GM19025 (cell line): ENCODE results near the gene CLPTM1.
"Not testable (repeated sequence)": the region's sequence is repeated elsewhere in the genome, so short reads cannot be mapped to it uniquely, and the experiment has no call there.

Experiments
- ATAC-seq: cut with Tn5 transposase; IDR thresholded peaks from one replicate; pipeline ENCODE4 v1.9.1; 2021; ENCODE audit warnings: mild to moderate bottlenecking, low read depth, moderate library complexity; ENCODE audit not compliant: unreplicated experiment

CLPTM1 gene

GRCh38 chr19:44942067-44942571 is 13.1 kb upstream of the CLPTM1 start, which contains the start of gene APOC4:
APOC4 (plus strand) TSS chr19:44942237; CDS start chr19:44942278, 41 bp downstream.
- no peak for ATAC-seq

- ATAC-seq = no peak
These were observed 11.4 kb upstream of the CLPTM1 start for GRCh38 chr19:44943801-44944249.

DNA sequence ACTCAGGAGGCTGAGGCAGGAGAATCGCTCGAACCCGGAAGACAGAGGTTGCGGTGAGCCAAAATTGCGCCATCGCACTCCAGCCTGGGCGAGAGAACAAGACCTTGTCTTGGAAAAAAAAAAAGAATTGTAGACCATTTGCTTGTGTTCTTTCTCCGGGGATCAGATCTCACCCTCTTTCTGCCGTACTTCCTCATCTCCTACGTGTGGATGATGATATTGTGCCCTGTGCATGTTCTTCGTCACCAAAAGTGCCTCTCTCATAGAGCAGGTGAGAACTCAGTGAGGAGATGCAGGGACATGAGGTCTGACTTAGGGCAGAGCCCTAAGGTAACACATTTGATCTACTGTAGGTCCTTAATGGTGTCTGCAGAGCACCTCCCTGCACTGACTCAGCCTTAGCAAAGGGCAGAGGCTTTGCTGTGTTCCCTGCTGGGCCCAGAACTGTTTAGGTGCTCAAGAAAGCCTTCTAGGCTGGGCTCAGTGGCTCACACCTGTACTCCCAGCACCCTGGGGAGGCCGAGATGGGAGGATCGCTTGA is 8.1 kb upstream of the CLPTM1 start:
- ATAC-seq = no peak

DNA sequence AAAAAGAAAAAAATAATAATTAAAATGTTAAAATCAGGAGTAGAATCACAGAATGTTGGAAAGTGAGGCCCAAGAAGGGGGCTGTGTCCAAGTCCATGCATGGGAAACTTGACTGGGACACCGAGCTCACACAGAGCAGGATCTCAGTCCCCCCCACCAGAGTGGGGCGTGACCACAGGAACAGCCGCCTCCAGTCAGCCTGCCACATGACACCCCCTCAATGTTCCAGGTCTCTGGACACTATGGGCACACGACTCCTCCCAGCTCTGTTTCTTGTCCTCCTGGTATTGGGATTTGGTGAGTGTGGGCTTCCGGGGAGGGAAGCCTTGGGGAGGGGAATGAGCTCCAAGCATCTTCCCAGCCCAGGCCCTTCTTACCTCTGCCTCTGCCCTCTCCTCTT is 6.9 kb upstream of the CLPTM1 start:
- ATAC-seq = no peak

- ATAC-seq = no peak
These were observed 6.3 kb upstream of the CLPTM1 start for GRCh38 chr19:44948763-44949374.

GRCh38 chr19:44949550-44949949 is 5.6 kb upstream of the CLPTM1 start:
- ATAC-seq = no peak

GRCh38 chr19:44951179-44952159 is 3.7 kb upstream of the CLPTM1 start:
- ATAC-seq = no peak

GRCh38 chr19:44954278-44954648 is 917 bp upstream of the CLPTM1 start:
- no peak for ATAC-seq

GRCh38 chr19:44955505-44956439 is 592 bp downstream of the CLPTM1 start:
- ATAC-seq = peak; percentile 11

DNA sequence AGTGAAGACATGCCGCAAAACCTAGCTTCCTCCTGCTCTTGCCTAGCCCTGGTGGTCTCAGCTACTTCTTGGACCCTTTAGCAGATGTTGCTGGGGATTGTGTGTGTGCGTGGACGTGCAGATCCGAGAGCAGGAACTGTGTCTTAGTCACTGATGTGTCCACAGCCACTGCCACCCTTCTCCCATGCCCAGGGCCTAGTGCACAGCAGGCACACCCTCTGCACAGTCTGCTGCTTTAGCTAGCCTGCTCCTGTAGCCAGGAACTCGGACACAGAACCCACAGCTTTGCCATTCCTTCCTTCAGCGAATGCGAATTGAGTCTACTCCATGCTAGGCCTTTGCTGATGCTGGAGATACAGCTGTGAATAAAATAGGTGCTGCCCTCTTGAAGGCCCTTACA is 2.3 kb downstream of the CLPTM1 start:
- no peak for ATAC-seq

GRCh38 chr19:44958090-44958489 is 2.9 kb downstream of the CLPTM1 start:
- ATAC-seq = no peak

- no peak for ATAC-seq
These were observed 4.5 kb downstream of the CLPTM1 start for GRCh38 chr19:44959691-44960090.

DNA sequence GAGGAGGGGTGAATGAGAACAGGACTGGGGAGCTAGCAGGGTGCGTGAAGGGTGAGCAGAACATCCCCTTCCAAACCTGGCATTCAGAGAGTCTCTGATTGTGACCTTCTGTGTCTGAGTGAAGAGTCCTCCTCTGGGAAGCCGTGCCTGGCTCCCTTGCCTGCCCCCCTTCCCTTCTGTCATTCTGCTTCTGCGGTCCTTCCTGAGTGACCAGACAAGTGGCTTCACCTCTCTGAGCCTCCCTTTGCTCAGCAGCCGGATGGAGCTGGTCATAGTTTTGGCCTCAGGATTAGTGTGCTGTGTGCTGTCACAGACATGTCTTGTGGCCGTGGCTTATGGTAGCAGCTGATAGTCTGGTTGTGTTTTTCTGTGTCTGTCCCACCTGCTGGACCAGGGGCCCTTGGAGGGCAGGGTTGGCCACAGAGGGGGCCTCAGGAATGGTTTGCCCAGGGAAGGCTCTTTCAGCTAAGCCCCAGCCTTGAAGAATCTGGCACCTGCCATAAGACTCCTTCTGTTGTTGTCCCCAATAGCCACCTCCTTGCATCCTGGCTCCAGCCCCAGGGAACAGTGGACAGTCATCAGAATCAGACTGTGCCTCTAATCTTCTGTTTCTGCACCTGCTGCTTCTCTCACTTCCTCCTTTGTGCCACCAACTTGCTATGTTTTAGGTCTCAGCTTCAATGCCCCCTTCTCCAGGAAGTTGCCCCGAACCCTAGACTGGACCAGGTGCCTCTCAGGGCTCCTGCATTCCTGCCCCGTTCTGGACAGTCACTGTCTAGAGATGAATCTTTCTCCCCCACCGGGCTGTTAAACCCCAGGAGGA is 5.9 kb downstream of the CLPTM1 start:
- no peak for ATAC-seq

DNA sequence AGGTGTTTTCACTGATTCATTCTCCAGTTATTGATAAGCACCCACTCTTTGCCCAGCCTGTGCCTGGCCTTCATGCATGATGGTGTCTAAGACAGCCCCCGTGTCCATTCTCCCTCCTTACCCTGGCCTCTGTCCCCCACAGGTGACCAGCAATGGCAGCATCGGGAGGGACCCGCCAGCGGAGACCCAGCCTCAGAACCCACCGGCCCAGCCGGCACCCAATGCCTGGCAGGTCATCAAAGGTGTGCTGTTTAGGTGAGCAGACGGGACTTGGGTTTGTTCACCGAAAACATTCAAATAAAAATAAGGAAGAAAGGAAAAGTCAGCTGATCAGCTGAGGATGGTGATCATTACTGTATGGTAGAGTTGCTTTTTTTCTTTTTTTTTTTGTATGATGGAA is 6.6 kb downstream of the CLPTM1 start:
- no peak for ATAC-seq

DNA sequence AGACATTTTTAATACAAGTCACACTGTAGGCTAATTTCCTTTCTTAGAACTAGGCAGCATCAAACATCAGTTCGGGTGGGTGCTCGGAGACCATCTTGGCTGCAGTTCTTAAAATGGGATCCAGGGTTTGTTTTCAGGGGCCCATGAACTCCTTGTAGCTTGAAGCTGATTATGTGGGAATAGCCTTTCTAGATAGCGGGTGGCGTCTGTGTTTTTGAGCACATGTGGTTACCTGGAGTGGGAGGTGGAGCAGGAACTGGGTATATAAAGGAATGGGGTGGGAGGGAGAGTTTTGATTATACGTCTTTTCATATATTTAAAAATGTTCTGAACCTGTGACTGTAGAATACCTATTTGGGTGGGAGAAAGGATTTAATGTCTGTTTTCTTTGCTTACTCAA is 12.9 kb downstream of the CLPTM1 start:
- no peak for ATAC-seq

GRCh38 chr19:44968670-44969069 is 13.5 kb downstream of the CLPTM1 start:
- ATAC-seq = no peak

- ATAC-seq = no peak
These were observed 14.3 kb downstream of the CLPTM1 start for GRCh38 chr19:44969437-44969836.

DNA sequence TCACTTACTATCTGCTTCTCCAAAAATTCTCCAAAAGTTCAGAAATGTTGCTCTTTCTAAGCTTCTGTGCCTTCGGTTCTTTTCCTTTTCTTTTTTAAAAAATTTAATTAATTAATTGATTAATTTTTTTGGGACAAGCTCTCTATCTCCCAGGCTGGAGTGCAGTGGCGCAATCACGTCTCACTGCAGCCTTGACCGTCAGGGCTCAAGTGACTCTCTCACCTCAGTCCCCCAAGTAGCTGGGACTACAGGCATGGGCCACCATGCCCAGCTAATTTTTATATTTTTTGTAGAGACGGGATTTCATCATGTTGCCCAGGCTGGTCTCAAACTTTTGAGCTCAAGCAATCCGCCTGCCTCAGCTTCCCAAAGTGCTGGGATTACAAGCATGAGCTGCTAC is 16.3 kb downstream of the CLPTM1 start:
- ATAC-seq = not testable (repeated sequence)

DNA sequence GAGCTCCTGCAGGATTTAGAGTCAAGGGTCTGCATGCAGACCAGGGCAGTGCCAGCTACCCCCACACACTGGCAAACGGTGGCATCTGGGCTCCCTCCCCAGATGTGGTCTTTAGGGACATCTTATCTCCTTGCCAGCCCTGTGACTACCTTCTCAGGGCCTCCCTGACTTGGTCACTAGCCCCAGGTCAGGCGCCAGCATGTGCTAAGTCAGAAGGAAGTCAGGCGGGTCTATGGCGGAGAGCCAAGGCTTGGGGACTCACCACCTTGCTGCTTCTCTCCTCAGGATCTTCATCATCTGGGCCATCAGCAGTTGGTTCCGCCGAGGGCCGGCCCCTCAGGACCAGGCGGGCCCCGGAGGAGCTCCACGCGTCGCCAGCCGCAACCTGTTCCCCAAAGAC is 17.6 kb downstream of the CLPTM1 start:
- ATAC-seq = no peak
